ENCODE measurements around the gene NFIA.

NFIA gene

GRCh38 chr1:61098333-61098732 is 16.0 kb downstream of the NFIA start:
- no peak for TF ChIP-seq CTCF (IDR thresholded peaks at IDR 0.05; ENCODE audit: low read length)
- Histone ChIP-seq H3K9ac (ENCODE audit: low read length) (no peak overlapping the region), H3K27ac (ENCODE audit: low read length) (no peak overlapping the region), H3F3A (ENCODE audit: insufficient read depth, low read length) (no peaks in the 10 kb centered on the region), H2AFZ (ENCODE audit: low read length) (no peak overlapping the region), H3K36me3 (replicated peaks; ENCODE audit: insufficient read depth, low read length) (no peaks in the 10 kb centered on the region), H3K4me2 (ENCODE audit: low read depth, low read length) (no peak overlapping the region), H3K9me3 (replicated peaks; ENCODE audit: insufficient read depth, low read length) (no peaks in the 10 kb centered on the region), H4K20me1 (ENCODE audit: insufficient read depth, low read length) (no peaks in the 10 kb centered on the region), H3K9me2 (replicated peaks; ENCODE audit: insufficient read depth, low read length) (no peaks in the 10 kb centered on the region), H3K4me1 (ENCODE audit: low read length) (no peaks in the 10 kb centered on the region), H3K4me3 (ENCODE audit: low read length) (no peak overlapping the region), H3K27me3 (replicated peaks; ENCODE audit: insufficient read depth, low read length) (no peaks in the 10 kb centered on the region), H3K79me2 (ENCODE audit: low read length) (no peaks in the 10 kb centered on the region)
- DNase-seq, result no peak

- TF ChIP-seq CTCF (IDR thresholded peaks at IDR 0.05; ENCODE audit: low read length) (no peak), EZH2 (optimal IDR thresholded peaks at IDR 0.05; ENCODE audit: low read depth, low read length) (no peak), EZH2phosphoT487 (IDR thresholded peaks at IDR 0.05; ENCODE audit: low read length) (no peak)
- Histone ChIP-seq H3K79me2 (ENCODE audit: low read length) (no peaks in the 10 kb centered on the region), H3K4me2 (ENCODE audit: low read depth, low read length) (no peak overlapping the region), H3K9me2 (replicated peaks; ENCODE audit: insufficient read depth, low read length) (no peaks in the 10 kb centered on the region), H3K9me3 (replicated peaks; ENCODE audit: insufficient read depth, low read length) (no peaks in the 10 kb centered on the region), H3K27ac (ENCODE audit: low read length) (no peak overlapping the region), H3K4me1 (ENCODE audit: low read length) (no peaks in the 10 kb centered on the region), H3F3A (ENCODE audit: insufficient read depth, low read length) (no peaks in the 10 kb centered on the region), H3K4me3 (ENCODE audit: low read length) (no peak overlapping the region), H3K27me3 (replicated peaks; ENCODE audit: insufficient read depth, low read length) (no peaks in the 10 kb centered on the region), H4K20me1 (ENCODE audit: insufficient read depth, low read length) (no peaks in the 10 kb centered on the region), H2AFZ (ENCODE audit: low read length) (no peak overlapping the region), H3K36me3 (replicated peaks; ENCODE audit: insufficient read depth, low read length) (no peaks in the 10 kb centered on the region), H3K9ac (ENCODE audit: low read length) (no peak overlapping the region)
- DNase-seq, result no peak
Measured at GRCh38 chr1:61098906-61099437, 16.6 kb downstream of the NFIA start.

DNA sequence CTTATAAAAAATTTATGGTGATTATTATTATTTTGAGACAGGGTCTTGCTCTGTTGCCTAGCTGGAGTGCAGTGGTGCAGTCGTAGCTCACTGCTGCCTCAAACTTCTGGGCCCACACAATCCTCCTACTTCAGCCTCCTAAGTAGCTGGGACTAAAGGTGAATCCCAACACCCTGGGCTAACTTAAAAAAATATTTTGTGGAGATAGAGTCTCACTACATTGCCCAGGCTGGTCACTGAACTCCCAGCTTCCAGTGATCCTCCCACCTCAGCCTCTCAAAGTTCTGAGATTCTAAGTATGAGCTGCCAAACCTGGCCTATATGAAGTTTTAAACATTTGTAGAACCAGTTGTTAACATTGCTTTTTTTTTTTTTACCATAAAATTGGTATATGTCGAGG is 18.2 kb downstream of the NFIA start:
- H2AFZ ChIP-seq (ENCODE audit: low read length), result no peak overlapping the region
- no peak for TF ChIP-seq EZH2 (optimal IDR thresholded peaks at IDR 0.05; ENCODE audit: low read depth, low read length)
- no peak for TF ChIP-seq EZH2phosphoT487 (IDR thresholded peaks at IDR 0.05; ENCODE audit: low read length)
- TF ChIP-seq CTCF (IDR thresholded peaks at IDR 0.05; ENCODE audit: low read length), result no peak

More for the DNA sequence above, 18.2 kb downstream of the NFIA start:
- H3K9me3 ChIP-seq (replicated peaks; ENCODE audit: insufficient read depth, low read length), result no peaks in the 10 kb centered on the region
- H3K27ac ChIP-seq (ENCODE audit: low read length), result no peak overlapping the region
- no peaks in the 10 kb centered on the region for H3K27me3 ChIP-seq (replicated peaks; ENCODE audit: insufficient read depth, low read length)
- H3K9ac ChIP-seq (ENCODE audit: low read length), result no peak overlapping the region
- H3K4me2 ChIP-seq (ENCODE audit: low read depth, low read length), result no peak overlapping the region
- no peaks in the 10 kb centered on the region for H3K36me3 ChIP-seq (replicated peaks; ENCODE audit: insufficient read depth, low read length)
- no peak for DNase-seq
- H4K20me1 ChIP-seq (ENCODE audit: insufficient read depth, low read length), result no peaks in the 10 kb centered on the region
- no peaks in the 10 kb centered on the region for H3K9me2 ChIP-seq (replicated peaks; ENCODE audit: insufficient read depth, low read length)
- no peak overlapping the region for H3K4me3 ChIP-seq (ENCODE audit: low read length)
- no peaks in the 10 kb centered on the region for H3K4me1 ChIP-seq (ENCODE audit: low read length)
- no peaks in the 10 kb centered on the region for H3F3A ChIP-seq (ENCODE audit: insufficient read depth, low read length)
- no peaks in the 10 kb centered on the region for H3K79me2 ChIP-seq (ENCODE audit: low read length)
